Measurements from ENCODE around the gene GZMM. TPM values are rescaled to one million over a fixed set of nuclear protein-coding genes. Genes with fewer than 3 reads are reported as not detected.
A peak's percentile ranks its signal among the peaks of the same experiment; 100 is the strongest.

Gene GZMM
- total and polyA plus RNA-seq, 2 of the 13 experiments (the other 11 are each of a cell fraction or from before 2014, with no cell fraction given), result 0.07 TPM; not detected in 1

- TF ChIP-seq, protein P1, sequence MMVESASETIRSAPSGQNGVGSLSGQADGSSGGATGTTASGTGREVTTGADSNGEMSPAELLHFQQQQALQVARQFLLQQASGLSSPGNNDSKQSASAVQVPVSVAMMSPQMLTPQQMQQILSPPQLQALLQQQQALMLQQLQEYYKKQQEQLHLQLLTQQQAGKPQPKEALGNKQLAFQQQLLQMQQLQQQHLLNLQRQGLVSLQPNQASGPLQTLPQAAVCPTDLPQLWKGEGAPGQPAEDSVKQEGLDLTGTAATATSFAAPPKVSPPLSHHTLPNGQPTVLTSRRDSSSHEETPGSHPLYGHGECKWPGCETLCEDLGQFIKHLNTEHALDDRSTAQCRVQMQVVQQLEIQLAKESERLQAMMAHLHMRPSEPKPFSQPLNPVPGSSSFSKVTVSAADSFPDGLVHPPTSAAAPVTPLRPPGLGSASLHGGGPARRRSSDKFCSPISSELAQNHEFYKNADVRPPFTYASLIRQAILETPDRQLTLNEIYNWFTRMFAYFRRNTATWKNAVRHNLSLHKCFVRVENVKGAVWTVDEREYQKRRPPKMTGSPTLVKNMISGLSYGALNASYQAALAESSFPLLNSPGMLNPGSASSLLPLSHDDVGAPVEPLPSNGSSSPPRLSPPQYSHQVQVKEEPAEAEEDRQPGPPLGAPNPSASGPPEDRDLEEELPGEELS (CRISPR knock-in tag; IDR thresholded peaks at IDR 0.05), result peak; percentile 61; the same call in 1 of the 2 replicates
- TF ChIP-seq ZNF510 (CRISPR knock-in tag; IDR thresholded peaks at IDR 0.05; ENCODE audit: low read depth) (no peak), FLYWCH1 (CRISPR knock-in tag; IDR thresholded peaks at IDR 0.05) (peak; percentile 49; the same call in 1 of the 2 replicates), LRRFIP1 (CRISPR knock-in tag; conservative IDR thresholded peaks at IDR 0.05) (no peak), ZBTB14 (CRISPR knock-in tag; IDR thresholded peaks at IDR 0.05) (0 out of 2 replicates have a peak, but pooled peaks have one; percentile 34), ZNF775 (CRISPR knock-in tag; IDR thresholded peaks at IDR 0.05; ENCODE audit: borderline replicate concordance) (no peak), MAZ (IDR thresholded peaks at IDR 0.05; ENCODE audit: borderline replicate concordance, low read depth, low read length) (no peak), MAZ (CRISPR knock-in tag; IDR thresholded peaks at IDR 0.05; ENCODE audit: low read depth) (peak; percentile 48; the same call in 1 of the 2 replicates), ZNF556 (CRISPR knock-in tag; IDR thresholded peaks at IDR 0.05; ENCODE audit: borderline replicate concordance) (peak; percentile 33; the same call in 1 of the 2 replicates), ZNF766 (CRISPR knock-in tag; IDR thresholded peaks at IDR 0.05; ENCODE audit: borderline replicate concordance) (0 out of 2 replicates have a peak, but pooled peaks have one; percentile 34), FOXA1 (IDR thresholded peaks at IDR 0.05) (no peak), FOXA1 (CRISPR knock-in tag; IDR thresholded peaks at IDR 0.05) (peak; percentile 80), SYNCRIP (IDR thresholded peaks at IDR 0.05; ENCODE audit: insufficient read depth, low read depth, low read length) (no peak)
- TF ChIP-seq, protein P2, sequence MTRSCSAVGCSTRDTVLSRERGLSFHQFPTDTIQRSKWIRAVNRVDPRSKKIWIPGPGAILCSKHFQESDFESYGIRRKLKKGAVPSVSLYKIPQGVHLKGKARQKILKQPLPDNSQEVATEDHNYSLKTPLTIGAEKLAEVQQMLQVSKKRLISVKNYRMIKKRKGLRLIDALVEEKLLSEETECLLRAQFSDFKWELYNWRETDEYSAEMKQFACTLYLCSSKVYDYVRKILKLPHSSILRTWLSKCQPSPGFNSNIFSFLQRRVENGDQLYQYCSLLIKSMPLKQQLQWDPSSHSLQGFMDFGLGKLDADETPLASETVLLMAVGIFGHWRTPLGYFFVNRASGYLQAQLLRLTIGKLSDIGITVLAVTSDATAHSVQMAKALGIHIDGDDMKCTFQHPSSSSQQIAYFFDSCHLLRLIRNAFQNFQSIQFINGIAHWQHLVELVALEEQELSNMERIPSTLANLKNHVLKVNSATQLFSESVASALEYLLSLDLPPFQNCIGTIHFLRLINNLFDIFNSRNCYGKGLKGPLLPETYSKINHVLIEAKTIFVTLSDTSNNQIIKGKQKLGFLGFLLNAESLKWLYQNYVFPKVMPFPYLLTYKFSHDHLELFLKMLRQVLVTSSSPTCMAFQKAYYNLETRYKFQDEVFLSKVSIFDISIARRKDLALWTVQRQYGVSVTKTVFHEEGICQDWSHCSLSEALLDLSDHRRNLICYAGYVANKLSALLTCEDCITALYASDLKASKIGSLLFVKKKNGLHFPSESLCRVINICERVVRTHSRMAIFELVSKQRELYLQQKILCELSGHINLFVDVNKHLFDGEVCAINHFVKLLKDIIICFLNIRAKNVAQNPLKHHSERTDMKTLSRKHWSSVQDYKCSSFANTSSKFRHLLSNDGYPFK (CRISPR knock-in tag; IDR thresholded peaks at IDR 0.05; ENCODE audit: borderline replicate concordance), result 0 out of 2 replicates have a peak, but pooled peaks have one; percentile 19
- TF ChIP-seq, protein P3, sequence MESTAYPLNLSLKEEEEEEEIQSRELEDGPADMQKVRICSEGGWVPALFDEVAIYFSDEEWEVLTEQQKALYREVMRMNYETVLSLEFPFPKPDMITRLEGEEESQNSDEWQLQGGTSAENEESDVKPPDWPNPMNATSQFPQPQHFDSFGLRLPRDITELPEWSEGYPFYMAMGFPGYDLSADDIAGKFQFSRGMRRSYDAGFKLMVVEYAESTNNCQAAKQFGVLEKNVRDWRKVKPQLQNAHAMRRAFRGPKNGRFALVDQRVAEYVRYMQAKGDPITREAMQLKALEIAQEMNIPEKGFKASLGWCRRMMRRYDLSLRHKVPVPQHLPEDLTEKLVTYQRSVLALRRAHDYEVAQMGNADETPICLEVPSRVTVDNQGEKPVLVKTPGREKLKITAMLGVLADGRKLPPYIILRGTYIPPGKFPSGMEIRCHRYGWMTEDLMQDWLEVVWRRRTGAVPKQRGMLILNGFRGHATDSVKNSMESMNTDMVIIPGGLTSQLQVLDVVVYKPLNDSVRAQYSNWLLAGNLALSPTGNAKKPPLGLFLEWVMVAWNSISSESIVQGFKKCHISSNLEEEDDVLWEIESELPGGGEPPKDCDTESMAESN (CRISPR knock-in tag; conservative IDR thresholded peaks at IDR 0.05), result peak; percentile 49; the same call in 1 of the 2 replicates
- TF ChIP-seq, protein P4, sequence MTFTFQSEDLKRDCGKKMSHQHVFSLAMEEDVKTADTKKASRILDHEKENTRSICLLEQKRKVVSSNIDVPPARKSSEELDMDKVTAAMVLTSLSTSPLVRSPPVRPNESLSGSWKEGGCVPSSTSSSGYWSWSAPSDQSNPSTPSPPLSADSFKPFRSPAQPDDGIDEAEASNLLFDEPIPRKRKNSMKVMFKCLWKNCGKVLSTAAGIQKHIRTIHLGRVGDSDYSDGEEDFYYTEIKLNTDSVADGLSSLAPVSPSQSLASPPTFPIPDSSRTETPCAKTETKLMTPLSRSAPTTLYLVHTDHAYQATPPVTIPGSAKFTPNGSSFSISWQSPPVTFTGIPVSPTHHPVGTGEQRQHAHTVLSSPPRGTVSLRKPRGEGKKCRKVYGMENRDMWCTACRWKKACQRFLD (CRISPR knock-in tag; IDR thresholded peaks at IDR 0.05; ENCODE audit: borderline replicate concordance), result no peak
These were observed 27.2 kb downstream of the GZMM start (continued) for GRCh38 chr19:570937-571565.

All from HepG2 (cell line).